Measurements from ENCODE around the gene TM2D3.

Gene TM2D3

GRCh38 chr15:101614001-101614585 lies 38.1 kb downstream of the TM2D3 start (continued):
- no peak for TF ChIP-seq TCF4 (CRISPR knock-in tag; IDR thresholded peaks at IDR 0.05; ENCODE audit: borderline replicate concordance)
- TF ChIP-seq RARB (CRISPR knock-in tag; IDR thresholded peaks at IDR 0.05), result no peak
- TF ChIP-seq BACH2 (CRISPR knock-in tag; IDR thresholded peaks at IDR 0.05; ENCODE audit: borderline replicate concordance), result no peak
- TF ChIP-seq ZC3H10 (CRISPR knock-in tag; IDR thresholded peaks at IDR 0.05), result no peak
- TF ChIP-seq CSDC2 (CRISPR knock-in tag; IDR thresholded peaks at IDR 0.05), result no peak
- no peak for TF ChIP-seq SNAI2 (CRISPR knock-in tag; IDR thresholded peaks at IDR 0.05)

- no peak for ATAC-seq
- TF ChIP-seq CSRNP3 (CRISPR knock-in tag; IDR thresholded peaks at IDR 0.05) (no peak), ZC3H10 (CRISPR knock-in tag; IDR thresholded peaks at IDR 0.05) (no peak), CREB5 (CRISPR knock-in tag; IDR thresholded peaks at IDR 0.05; ENCODE audit: low read depth) (no peak), TCF4 (CRISPR knock-in tag; IDR thresholded peaks at IDR 0.05; ENCODE audit: borderline replicate concordance) (no peak), ZFP30 (CRISPR knock-in tag; IDR thresholded peaks at IDR 0.05) (no peak), ZNF565 (CRISPR knock-in tag; conservative IDR thresholded peaks at IDR 0.05; ENCODE audit: low read depth) (no peak), ZFP3 (CRISPR knock-in tag; IDR thresholded peaks at IDR 0.05) (no peak), POU6F1 (CRISPR knock-in tag; IDR thresholded peaks at IDR 0.05; ENCODE audit: borderline replicate concordance, low read depth) (no peak), ESRRG (CRISPR knock-in tag; IDR thresholded peaks at IDR 0.05) (no peak), GLIS3 (CRISPR knock-in tag; IDR thresholded peaks at IDR 0.05) (no peak), TSHZ2 (CRISPR knock-in tag; IDR thresholded peaks at IDR 0.05) (no peak), ZNF70 (CRISPR knock-in tag; IDR thresholded peaks at IDR 0.05) (no peak), ISL1 (CRISPR knock-in tag; IDR thresholded peaks at IDR 0.05) (no peak), ARNTL (CRISPR knock-in tag; IDR thresholded peaks at IDR 0.05; ENCODE audit: borderline replicate concordance, low read depth) (no peak), SNAI2 (CRISPR knock-in tag; IDR thresholded peaks at IDR 0.05) (no peak), BACH2 (CRISPR knock-in tag; IDR thresholded peaks at IDR 0.05; ENCODE audit: borderline replicate concordance) (no peak), TOX (CRISPR knock-in tag; IDR thresholded peaks at IDR 0.05; ENCODE audit: borderline replicate concordance) (no peak)
Measured at GRCh38 chr15:101613130-101614000, 38.8 kb downstream of the TM2D3 start.

GRCh38 chr15:101612676-101613075 lies 39.5 kb downstream of the TM2D3 start:
- no peak for TF ChIP-seq PPARA (CRISPR knock-in tag; IDR thresholded peaks at IDR 0.05; ENCODE audit: borderline replicate concordance)
- no peak for TF ChIP-seq ZFP3 (CRISPR knock-in tag; IDR thresholded peaks at IDR 0.05)
- TF ChIP-seq OSR1 (CRISPR knock-in tag; IDR thresholded peaks at IDR 0.05), result no peak
- TF ChIP-seq TCF4 (CRISPR knock-in tag; IDR thresholded peaks at IDR 0.05; ENCODE audit: borderline replicate concordance), result no peak
- no peak for TF ChIP-seq ESRRG (CRISPR knock-in tag; IDR thresholded peaks at IDR 0.05)
- ATAC-seq, result no peak
